Cortex of kidney (tissue), 1 donor: ENCODE data around the gene PCDHGB4.
"Not testable (repeated sequence)": the region's sequence is repeated elsewhere in the genome, so short reads cannot be mapped to it uniquely, and the experiment has no call there.

ENCODE experiments used
- DNase-seq: peaks from one replicate; lab custom pipeline; 2025; lab: John Stamatoyannopoulos, UW

The PCDHGB4 gene

GRCh38 chr5:141430332-141431113, 43.0 kb downstream of the PCDHGB4 start, which contains the start of gene PCDHGA12:
Gene PCDHGA12, plus strand, starts transcription at chr5:141430507. Its CDS starts 253 bp downstream, at chr5:141430760.
- no peak for DNase-seq

GRCh38 chr5:141431286-141431685, 43.8 kb downstream of the PCDHGB4 start:
- no peak for DNase-seq

- DNase-seq, result not testable (repeated sequence)
Observed at GRCh38 chr5:141432308-141432707, 44.8 kb downstream of the PCDHGB4 start.

GRCh38 chr5:141432726-141433125, 45.2 kb downstream of the PCDHGB4 start:
- DNase-seq, result not testable (repeated sequence)

- no peak for DNase-seq
Observed at GRCh38 chr5:141434006-141434405, 46.5 kb downstream of the PCDHGB4 start.

GRCh38 chr5:141437221-141437620, 49.7 kb downstream of the PCDHGB4 start:
- no peak for DNase-seq

- DNase-seq, result no peak
Observed at GRCh38 chr5:141439411-141440141, 52.1 kb downstream of the PCDHGB4 start.
